ENCODE data around the gene TYMP. TPM values are rescaled to one million over a fixed set of nuclear protein-coding genes. Genes with fewer than 3 reads are reported as not detected.
"Not testable (repeated sequence)": the region's sequence is repeated elsewhere in the genome, so short reads cannot be mapped to it uniquely, and the experiment has no call there.

The TYMP gene
- total RNA-seq, 1 experiment from 2014 or later: 41.0 TPM

DNA sequence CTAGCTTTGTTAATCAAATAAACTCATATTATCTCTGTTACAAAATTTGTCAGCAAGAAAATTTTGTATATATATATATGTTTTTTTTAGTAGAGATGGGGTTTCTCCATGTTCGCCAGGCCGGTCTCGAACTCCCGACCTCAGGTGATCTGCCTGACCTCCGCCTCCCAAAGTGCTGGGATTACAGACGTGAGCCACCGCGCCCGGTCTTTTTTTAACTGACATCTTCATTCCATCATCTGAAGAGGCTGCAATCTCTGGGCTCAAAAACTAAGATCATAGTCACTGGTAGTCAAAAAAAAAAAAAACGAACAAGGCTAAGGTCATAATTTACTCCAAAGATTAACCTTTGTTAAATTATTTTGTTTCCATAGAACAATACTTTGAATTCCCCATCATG is 10.6 kb upstream of the TYMP start:
- DNase-seq (ENCODE audit: unreplicated experiment): no peak
- intact Hi-C loops (cut with micrococcal nuclease): no loop called here
- no peaks in the 10 kb centered on the region for H3K9me3 Mint-ChIP-seq (ENCODE audit: unreplicated experiment)
- H3K4me1 Mint-ChIP-seq (ENCODE audit: insufficient read depth, unreplicated experiment): peaks cover 41% of the 10 kb centered on the region
- CTCF ChIA-PET: interaction anchor here (1.3 to 1.5 kb wide), 4 partner anchors 8 to 81 kb away, joined by 3 to 10 read pairs (median 4); partner anchors contain the start of genes SCO2 and SYCE3
- POLR2A ChIA-PET: interaction anchor here (1.1 to 9.2 kb wide), 13 partner anchors 9 to 88 kb away, joined by 3 to 170 read pairs (median 13); partner anchors contain the start of genes ARSA, CHKB, LMF2 and NCAPH2
- TF ChIP-seq, protein P1, sequence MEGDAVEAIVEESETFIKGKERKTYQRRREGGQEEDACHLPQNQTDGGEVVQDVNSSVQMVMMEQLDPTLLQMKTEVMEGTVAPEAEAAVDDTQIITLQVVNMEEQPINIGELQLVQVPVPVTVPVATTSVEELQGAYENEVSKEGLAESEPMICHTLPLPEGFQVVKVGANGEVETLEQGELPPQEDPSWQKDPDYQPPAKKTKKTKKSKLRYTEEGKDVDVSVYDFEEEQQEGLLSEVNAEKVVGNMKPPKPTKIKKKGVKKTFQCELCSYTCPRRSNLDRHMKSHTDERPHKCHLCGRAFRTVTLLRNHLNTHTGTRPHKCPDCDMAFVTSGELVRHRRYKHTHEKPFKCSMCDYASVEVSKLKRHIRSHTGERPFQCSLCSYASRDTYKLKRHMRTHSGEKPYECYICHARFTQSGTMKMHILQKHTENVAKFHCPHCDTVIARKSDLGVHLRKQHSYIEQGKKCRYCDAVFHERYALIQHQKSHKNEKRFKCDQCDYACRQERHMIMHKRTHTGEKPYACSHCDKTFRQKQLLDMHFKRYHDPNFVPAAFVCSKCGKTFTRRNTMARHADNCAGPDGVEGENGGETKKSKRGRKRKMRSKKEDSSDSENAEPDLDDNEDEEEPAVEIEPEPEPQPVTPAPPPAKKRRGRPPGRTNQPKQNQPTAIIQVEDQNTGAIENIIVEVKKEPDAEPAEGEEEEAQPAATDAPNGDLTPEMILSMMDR (IDR thresholded peaks at IDR 0.05; ENCODE audit: unreplicated experiment): no peak
- no peaks in the 10 kb centered on the region for H3K27me3 Mint-ChIP-seq (ENCODE audit: insufficient read depth, unreplicated experiment)
- no peak overlapping the region for H3K4me3 Mint-ChIP-seq (ENCODE audit: unreplicated experiment)
- H3K27ac Mint-ChIP-seq (ENCODE audit: low read depth, unreplicated experiment): peak overlapping the region; percentile 97
- no peaks in the 10 kb centered on the region for H3K36me3 Mint-ChIP-seq (ENCODE audit: insufficient read depth, unreplicated experiment)
- no TSS peak for BruUV-seq (replicated peaks)

DNA sequence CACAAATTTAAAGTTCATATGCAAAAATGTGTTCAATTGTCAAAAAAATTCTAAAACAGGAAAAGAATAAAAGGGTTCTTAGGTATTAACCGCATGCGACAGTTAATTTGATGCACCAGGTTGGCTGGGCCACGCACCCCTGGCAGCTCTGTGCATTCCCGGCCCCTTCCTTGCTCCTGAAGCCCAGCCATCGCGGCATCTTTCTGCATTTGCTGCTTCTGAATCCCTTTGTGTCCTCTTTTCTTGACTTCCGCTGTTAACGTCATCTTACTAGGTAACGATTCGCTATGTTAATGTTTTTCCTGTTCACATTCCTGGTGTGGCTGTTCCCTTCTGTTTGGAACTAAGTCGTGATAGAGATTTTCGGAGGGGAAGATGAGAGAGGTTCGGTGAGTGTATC is 8.0 kb upstream of the TYMP start:
- H3K4me3 Mint-ChIP-seq (ENCODE audit: unreplicated experiment): no peak overlapping the region
- ChIA-PET CTCF (interaction anchor here (0.6 to 2.3 kb wide), 5 partner anchors 10 to 82 kb away, joined by 3 to 9 read pairs (median 4); partner anchors contain the start of gene SCO2), POLR2A (interaction anchor here (1.2 to 9.2 kb wide), 5 partner anchors 11 to 44 kb away, joined by 3 to 170 read pairs (median 51); partner anchors contain the start of genes CHKB, LMF2, NCAPH2 and SCO2)
- no peaks in the 10 kb centered on the region for H3K27me3 Mint-ChIP-seq (ENCODE audit: insufficient read depth, unreplicated experiment)
- H3K4me1 Mint-ChIP-seq (ENCODE audit: insufficient read depth, unreplicated experiment): peaks cover 40% of the 10 kb centered on the region
- H3K36me3 Mint-ChIP-seq (ENCODE audit: insufficient read depth, unreplicated experiment): no peaks in the 10 kb centered on the region
- no peaks in the 10 kb centered on the region for H3K9me3 Mint-ChIP-seq (ENCODE audit: unreplicated experiment)
- DNase-seq (ENCODE audit: unreplicated experiment): no peak
- no TSS peak for BruUV-seq (replicated peaks)
- H3K27ac Mint-ChIP-seq (ENCODE audit: low read depth, unreplicated experiment): peak overlapping the region; percentile 85
- TF ChIP-seq, protein P1 (IDR thresholded peaks at IDR 0.05; ENCODE audit: unreplicated experiment): no peak
- intact Hi-C loops (cut with micrococcal nuclease): no loop called here

DNA sequence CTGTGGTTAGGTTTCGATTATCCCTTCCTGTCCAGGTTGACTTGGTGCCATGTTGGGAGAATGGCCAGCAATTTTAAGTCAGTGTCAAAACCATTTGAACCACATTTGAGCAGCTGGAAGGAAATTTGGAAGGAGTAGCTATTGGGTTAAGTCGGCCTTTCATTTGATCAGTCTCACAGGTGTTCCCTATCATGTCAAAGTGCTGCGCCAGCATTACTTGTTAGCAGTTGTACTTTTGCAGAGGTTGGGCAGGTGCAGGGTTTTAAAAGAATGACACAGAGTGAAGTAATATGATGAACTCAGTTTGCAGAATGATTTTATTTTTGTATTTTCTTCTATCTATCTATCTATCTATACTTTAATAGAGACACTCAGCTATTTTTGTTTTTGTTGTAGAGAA is 6.4 kb upstream of the TYMP start:
- Mint-ChIP-seq H3K27me3 (ENCODE audit: insufficient read depth, unreplicated experiment) (no peaks in the 10 kb centered on the region), H3K4me3 (ENCODE audit: unreplicated experiment) (no peak overlapping the region), H3K9me3 (ENCODE audit: unreplicated experiment) (no peaks in the 10 kb centered on the region), H3K27ac (ENCODE audit: low read depth, unreplicated experiment) (no peak overlapping the region), H3K4me1 (ENCODE audit: insufficient read depth, unreplicated experiment) (peaks cover 28% of the 10 kb centered on the region), H3K36me3 (ENCODE audit: insufficient read depth, unreplicated experiment) (peaks cover under 1% of the 10 kb centered on the region)
- no TSS peak for BruUV-seq (replicated peaks)
- CTCF ChIA-PET: interaction anchor here (0.9 to 1.3 kb wide), 2 partner anchors 11 to 27 kb away, joined by 3 read pairs; partner anchors contain the start of genes SCO2 and SYCE3
- POLR2A ChIA-PET: interaction anchor here (9.2 kb wide), 1 partner anchor 9 kb away, joined by 170 read pairs; the partner anchor contains the start of genes SCO2 and TYMP
- no peak for DNase-seq (ENCODE audit: unreplicated experiment)
- intact Hi-C loops (cut with micrococcal nuclease): no loop called here
- TF ChIP-seq, protein P1 (IDR thresholded peaks at IDR 0.05; ENCODE audit: unreplicated experiment): no peak

DNA sequence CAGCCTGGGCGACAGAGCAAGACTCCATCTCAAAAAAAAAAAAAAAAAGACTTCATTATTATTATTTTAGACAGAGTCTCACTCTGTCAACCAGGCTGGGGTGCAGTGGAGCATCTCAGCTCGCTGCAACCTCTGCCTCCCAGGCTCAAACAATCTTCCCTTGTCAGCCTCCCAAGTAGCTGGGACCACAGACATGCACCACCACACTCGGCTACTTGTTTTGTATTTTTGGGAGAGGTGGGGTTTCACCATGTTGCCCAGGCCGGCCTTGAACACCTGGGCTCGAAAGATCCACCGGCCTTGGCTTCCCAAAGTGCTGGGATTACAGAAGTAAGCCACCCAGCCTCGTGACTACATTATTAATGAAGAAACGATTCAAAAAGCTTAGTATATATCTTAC is 5.3 kb upstream of the TYMP start:
- intact Hi-C loops (cut with micrococcal nuclease): no loop called here
- Mint-ChIP-seq H3K27ac (ENCODE audit: low read depth, unreplicated experiment) (no peak overlapping the region), H3K4me1 (ENCODE audit: insufficient read depth, unreplicated experiment) (peaks cover 20% of the 10 kb centered on the region), H3K9me3 (ENCODE audit: unreplicated experiment) (no peaks in the 10 kb centered on the region), H3K27me3 (ENCODE audit: insufficient read depth, unreplicated experiment) (no peaks in the 10 kb centered on the region), H3K36me3 (ENCODE audit: insufficient read depth, unreplicated experiment) (peaks cover 11% of the 10 kb centered on the region), H3K4me3 (ENCODE audit: unreplicated experiment) (no peak overlapping the region)
- no peak for DNase-seq (ENCODE audit: unreplicated experiment)
- POLR2A ChIA-PET: interaction anchor here (1.2 to 9.2 kb wide), 2 partner anchors 8 to 15 kb away, joined by 5 to 170 read pairs; partner anchors contain the start of genes SCO2 and TYMP
- CTCF ChIA-PET: interaction anchor here (0.7 to 1.3 kb wide), 3 partner anchors 28 to 173 kb away, joined by 3 to 4 read pairs (median 3); partner anchors contain the start of gene SYCE3
- TF ChIP-seq, protein P1 (IDR thresholded peaks at IDR 0.05; ENCODE audit: unreplicated experiment): no peak
- BruUV-seq (replicated peaks): no TSS peak

DNA sequence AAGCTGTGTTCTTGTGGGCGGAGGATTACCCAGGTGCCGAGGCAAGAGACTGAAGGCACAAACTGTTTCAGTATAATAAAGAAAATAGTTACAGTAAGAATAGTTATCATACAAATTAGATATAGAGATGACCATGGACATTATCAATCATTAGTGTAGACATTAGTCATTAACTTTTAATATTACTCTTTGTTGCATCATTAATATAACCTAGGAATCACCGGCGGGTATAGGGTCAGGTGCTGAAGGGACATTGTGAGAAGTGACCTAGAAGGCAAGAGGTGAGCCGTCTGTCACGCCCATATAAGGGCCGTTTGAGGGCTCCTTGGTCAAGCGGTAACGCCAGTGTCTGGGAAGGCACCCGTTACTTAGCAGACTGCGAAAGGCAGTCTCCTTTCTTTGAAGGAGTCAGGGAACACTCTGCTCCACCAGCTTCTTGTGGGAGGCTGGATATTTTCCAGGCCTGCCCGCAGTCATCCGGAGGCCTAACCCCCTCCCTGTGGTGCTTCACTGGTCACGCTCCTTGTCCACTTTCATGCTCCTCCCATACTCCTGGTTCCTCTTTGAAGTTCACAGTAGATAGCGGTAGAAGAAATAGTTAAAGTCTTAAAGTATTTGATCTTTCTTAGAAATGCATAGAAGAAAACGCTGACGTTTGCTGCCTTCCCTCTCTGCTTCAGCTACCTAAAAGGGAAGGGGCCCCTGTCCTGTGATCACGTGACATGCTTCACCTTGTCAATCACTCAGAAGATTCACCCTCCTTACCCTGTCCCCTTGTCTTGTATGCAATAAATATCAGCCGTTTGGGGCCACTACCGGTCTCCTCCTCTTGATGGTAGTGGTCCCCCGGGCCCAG is 4.3 kb upstream of the TYMP start:
- POLR2A ChIA-PET: interaction anchor here (1.0 to 1.2 kb wide), 2 partner anchors 16 to 29 kb away, joined by 3 to 5 read pairs; partner anchors contain the start of gene SYCE3
- H3K27ac Mint-ChIP-seq (ENCODE audit: low read depth, unreplicated experiment); H3K9me3 Mint-ChIP-seq (ENCODE audit: unreplicated experiment); H3K4me3 Mint-ChIP-seq (ENCODE audit: unreplicated experiment); intact Hi-C loops (cut with micrococcal nuclease); H3K27me3 Mint-ChIP-seq (ENCODE audit: insufficient read depth, unreplicated experiment); BruUV-seq (replicated peaks); DNase-seq (ENCODE audit: unreplicated experiment): not testable (repeated sequence)
- CTCF ChIA-PET: interaction anchor here (0.7 kb wide), 1 partner anchor 172 kb away, joined by 3 read pairs; no protein-coding TSS in a partner anchor
- H3K4me1 Mint-ChIP-seq (ENCODE audit: insufficient read depth, unreplicated experiment): peaks cover 20% of the 10 kb centered on the region
- H3K36me3 Mint-ChIP-seq (ENCODE audit: insufficient read depth, unreplicated experiment): peaks cover 17% of the 10 kb centered on the region
